Suprapubic skin (tissue), 4 donors: ENCODE results near the gene IL3RA.

Source experiments
- POLR2A ChIP-seq, 2 donors: fragments of 450-650 bp; IDR thresholded peaks; one replicate each; pipeline ENCODE4 v1.6.1; 2017; ENCODE audit warnings: antibody characterized with exemption in 2 of 2, mild to moderate bottlenecking in 2 of 2, moderate library complexity in 2 of 2
- POLR2AphosphoS5 ChIP-seq, 3 donors: sonication (generic); formaldehyde crosslinking; IDR thresholded peaks; one replicate each; pipeline ENCODE4 v1.6.1; 2017; ENCODE audit warnings: antibody characterized with exemption in 3 of 3
- TF ChIP-seq, protein P1 (sequence below), 2 donors: fragments of 200-600 bp in 1 of 2; fragments of 450-650 bp in 1 of 2; sonication (generic) in 1 of 2; IDR thresholded peaks; one replicate each; pipeline ENCODE4 v1.5.1; 2016 to 2019; ENCODE audit warnings: antibody characterized with exemption in 2 of 2, mild to moderate bottlenecking in 1 of 2, moderate library complexity in 1 of 2

DNA sequence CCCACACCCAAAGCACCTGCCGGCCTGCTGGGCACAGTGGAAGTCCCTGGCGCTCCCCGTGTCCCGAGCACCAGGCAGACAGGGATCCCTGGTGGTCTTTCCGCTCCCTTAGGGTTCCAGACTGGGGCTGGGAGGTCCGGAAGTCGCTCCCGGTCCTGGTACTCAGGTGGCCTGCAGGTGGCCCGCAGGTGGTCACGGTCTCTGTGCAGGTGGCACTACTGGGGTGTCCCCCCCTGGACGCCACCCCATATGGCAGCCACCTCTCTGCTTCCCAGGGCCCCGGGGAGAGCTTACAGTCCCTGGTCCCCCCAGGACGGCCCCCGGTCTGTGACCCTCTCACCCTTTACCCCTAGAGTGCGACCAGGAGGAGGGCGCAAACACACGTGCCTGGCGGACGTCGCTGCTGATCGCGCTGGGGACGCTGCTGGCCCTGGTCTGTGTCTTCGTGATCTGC, 41.7 kb downstream of the IL3RA start:
- TF ChIP-seq, protein P1, sequence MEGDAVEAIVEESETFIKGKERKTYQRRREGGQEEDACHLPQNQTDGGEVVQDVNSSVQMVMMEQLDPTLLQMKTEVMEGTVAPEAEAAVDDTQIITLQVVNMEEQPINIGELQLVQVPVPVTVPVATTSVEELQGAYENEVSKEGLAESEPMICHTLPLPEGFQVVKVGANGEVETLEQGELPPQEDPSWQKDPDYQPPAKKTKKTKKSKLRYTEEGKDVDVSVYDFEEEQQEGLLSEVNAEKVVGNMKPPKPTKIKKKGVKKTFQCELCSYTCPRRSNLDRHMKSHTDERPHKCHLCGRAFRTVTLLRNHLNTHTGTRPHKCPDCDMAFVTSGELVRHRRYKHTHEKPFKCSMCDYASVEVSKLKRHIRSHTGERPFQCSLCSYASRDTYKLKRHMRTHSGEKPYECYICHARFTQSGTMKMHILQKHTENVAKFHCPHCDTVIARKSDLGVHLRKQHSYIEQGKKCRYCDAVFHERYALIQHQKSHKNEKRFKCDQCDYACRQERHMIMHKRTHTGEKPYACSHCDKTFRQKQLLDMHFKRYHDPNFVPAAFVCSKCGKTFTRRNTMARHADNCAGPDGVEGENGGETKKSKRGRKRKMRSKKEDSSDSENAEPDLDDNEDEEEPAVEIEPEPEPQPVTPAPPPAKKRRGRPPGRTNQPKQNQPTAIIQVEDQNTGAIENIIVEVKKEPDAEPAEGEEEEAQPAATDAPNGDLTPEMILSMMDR (IDR thresholded peaks at IDR 0.05): no peak
- TF ChIP-seq POLR2A (IDR thresholded peaks at IDR 0.05): no peak
- TF ChIP-seq POLR2AphosphoS5 (IDR thresholded peaks at IDR 0.05): no peak
